Liver (tissue), 2 donors: ENCODE measurements around the gene NR4A2.

ENCODE experiments used
- YY1 ChIP-seq: IDR thresholded peaks from 2 replicates; pipeline ENCODE4 v1.6.1; 2016; ENCODE audit warnings: antibody characterized with exemption, mild to moderate bottlenecking
- TF ChIP-seq, protein P1 (sequence below): IDR thresholded peaks from 2 replicates; pipeline ENCODE4 v1.6.1; 2016; ENCODE audit warnings: antibody characterized with exemption
- TF ChIP-seq, protein P2 (sequence below): IDR thresholded peaks from 2 replicates; pipeline ENCODE4 v1.6.1; 2016; ENCODE audit warnings: antibody characterized with exemption, mild to moderate bottlenecking
- TF ChIP-seq, protein P3 (sequence below): fragments of 150-350 bp; IDR thresholded peaks from 2 replicates; pipeline ENCODE4 v1.5.1; 2017; ENCODE audit warnings: improper control_type of control experiment, low read depth, low read length; ENCODE audit not compliant: missing input control
- donor health status: healthy.

DNA sequence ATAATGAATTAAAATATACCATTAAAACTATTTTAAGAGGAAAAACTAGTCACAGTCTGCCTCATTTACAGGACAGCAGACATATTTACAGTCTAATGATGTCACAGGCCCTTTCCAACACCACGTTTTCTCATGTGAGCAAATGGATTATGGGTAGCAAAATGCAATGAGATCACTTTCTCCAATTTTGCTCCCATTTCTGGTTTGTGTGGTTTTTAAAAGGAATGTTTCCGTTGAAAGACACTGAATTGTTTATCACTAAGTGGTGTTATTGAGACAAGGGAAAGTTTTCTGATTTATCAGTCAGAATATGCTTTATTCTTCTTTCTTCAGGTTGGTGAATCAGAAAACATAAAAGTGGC lies 11.4 kb upstream of the NR4A2 start:
- TF ChIP-seq, protein P1, sequence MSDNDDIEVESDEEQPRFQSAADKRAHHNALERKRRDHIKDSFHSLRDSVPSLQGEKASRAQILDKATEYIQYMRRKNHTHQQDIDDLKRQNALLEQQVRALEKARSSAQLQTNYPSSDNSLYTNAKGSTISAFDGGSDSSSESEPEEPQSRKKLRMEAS = no peak
- no peak for TF ChIP-seq YY1
- TF ChIP-seq, protein P2, sequence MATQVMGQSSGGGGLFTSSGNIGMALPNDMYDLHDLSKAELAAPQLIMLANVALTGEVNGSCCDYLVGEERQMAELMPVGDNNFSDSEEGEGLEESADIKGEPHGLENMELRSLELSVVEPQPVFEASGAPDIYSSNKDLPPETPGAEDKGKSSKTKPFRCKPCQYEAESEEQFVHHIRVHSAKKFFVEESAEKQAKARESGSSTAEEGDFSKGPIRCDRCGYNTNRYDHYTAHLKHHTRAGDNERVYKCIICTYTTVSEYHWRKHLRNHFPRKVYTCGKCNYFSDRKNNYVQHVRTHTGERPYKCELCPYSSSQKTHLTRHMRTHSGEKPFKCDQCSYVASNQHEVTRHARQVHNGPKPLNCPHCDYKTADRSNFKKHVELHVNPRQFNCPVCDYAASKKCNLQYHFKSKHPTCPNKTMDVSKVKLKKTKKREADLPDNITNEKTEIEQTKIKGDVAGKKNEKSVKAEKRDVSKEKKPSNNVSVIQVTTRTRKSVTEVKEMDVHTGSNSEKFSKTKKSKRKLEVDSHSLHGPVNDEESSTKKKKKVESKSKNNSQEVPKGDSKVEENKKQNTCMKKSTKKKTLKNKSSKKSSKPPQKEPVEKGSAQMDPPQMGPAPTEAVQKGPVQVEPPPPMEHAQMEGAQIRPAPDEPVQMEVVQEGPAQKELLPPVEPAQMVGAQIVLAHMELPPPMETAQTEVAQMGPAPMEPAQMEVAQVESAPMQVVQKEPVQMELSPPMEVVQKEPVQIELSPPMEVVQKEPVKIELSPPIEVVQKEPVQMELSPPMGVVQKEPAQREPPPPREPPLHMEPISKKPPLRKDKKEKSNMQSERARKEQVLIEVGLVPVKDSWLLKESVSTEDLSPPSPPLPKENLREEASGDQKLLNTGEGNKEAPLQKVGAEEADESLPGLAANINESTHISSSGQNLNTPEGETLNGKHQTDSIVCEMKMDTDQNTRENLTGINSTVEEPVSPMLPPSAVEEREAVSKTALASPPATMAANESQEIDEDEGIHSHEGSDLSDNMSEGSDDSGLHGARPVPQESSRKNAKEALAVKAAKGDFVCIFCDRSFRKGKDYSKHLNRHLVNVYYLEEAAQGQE = no peak
- TF ChIP-seq, protein P3, sequence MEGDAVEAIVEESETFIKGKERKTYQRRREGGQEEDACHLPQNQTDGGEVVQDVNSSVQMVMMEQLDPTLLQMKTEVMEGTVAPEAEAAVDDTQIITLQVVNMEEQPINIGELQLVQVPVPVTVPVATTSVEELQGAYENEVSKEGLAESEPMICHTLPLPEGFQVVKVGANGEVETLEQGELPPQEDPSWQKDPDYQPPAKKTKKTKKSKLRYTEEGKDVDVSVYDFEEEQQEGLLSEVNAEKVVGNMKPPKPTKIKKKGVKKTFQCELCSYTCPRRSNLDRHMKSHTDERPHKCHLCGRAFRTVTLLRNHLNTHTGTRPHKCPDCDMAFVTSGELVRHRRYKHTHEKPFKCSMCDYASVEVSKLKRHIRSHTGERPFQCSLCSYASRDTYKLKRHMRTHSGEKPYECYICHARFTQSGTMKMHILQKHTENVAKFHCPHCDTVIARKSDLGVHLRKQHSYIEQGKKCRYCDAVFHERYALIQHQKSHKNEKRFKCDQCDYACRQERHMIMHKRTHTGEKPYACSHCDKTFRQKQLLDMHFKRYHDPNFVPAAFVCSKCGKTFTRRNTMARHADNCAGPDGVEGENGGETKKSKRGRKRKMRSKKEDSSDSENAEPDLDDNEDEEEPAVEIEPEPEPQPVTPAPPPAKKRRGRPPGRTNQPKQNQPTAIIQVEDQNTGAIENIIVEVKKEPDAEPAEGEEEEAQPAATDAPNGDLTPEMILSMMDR = no peak
